ENCODE measurements around the gene NAV3. TPM values are rescaled to one million over a fixed set of nuclear protein-coding genes. Genes with fewer than 3 reads are reported as not detected.

NAV3 gene
- total RNA-seq, 1 experiment from 2014 or later, result 3.0 TPM

GRCh38 chr12:78189656-78190055 is 359.0 kb downstream of the NAV3 start:
- no CpG with 5 or more reads among the region's 2 CpGs for WGBS (ENCODE audit: extremely low coverage, insufficient read length, low lambda C conversion rate)
- no peak overlapping the region for H4K5ac ChIP-seq (ENCODE audit: insufficient read length, low read depth, low read length)
- H3K4me2 ChIP-seq (ENCODE audit: insufficient read depth, insufficient read length, low read length), result no peak overlapping the region
- no peak overlapping the region for H3K4me3 Mint-ChIP-seq
- no peaks in the 10 kb centered on the region for H3K27me3 Mint-ChIP-seq (ENCODE audit: low read depth)
- no peak overlapping the region for H3K4ac ChIP-seq (ENCODE audit: low read depth, low read length)
- H2BK5ac ChIP-seq (ENCODE audit: insufficient read length, low read length), result no peak overlapping the region
- H3K18ac ChIP-seq (ENCODE audit: insufficient read length, low read depth, low read length), result no peak overlapping the region
- no peak overlapping the region for H4K91ac ChIP-seq (ENCODE audit: insufficient read length, low read depth, low read length)
- no peak overlapping the region for H3K56ac ChIP-seq (ENCODE audit: insufficient read length, low read depth, low read length)
- no peak overlapping the region for H3K9ac ChIP-seq (ENCODE audit: extremely low read depth, insufficient read length, low read length)
- no peak overlapping the region for H3K23ac ChIP-seq (ENCODE audit: insufficient read length, low read depth, low read length)
- no peak for DNase-seq
- no peak overlapping the region for H2BK12ac ChIP-seq (ENCODE audit: insufficient read length, low read depth, low read length)
- no peaks in the 10 kb centered on the region for H3K36me3 Mint-ChIP-seq (ENCODE audit: insufficient read depth in 1 of 3, low read depth in 3 of 3)
- H3K27ac ChIP-seq (ENCODE audit: insufficient read length, low read depth, low read length), result no peak overlapping the region
- H4K8ac ChIP-seq (replicated peaks; ENCODE audit: insufficient read length, low read depth, low read length), result no peak overlapping the region
- H2AK5ac ChIP-seq (ENCODE audit: insufficient read length, low read length), result no peak overlapping the region
- H3K27ac Mint-ChIP-seq, result no peak overlapping the region
- H3K27me3 ChIP-seq (ENCODE audit: insufficient read depth, low read length), result no peaks in the 10 kb centered on the region
- H2AFZ ChIP-seq (ENCODE audit: low read length), result no peak overlapping the region
- no peak overlapping the region for H2BK120ac ChIP-seq (ENCODE audit: low read depth, low read length, poor library complexity, severe bottlenecking)
- H3K4me1 Mint-ChIP-seq, result peaks cover 16 to 19% of the 10 kb centered on the region in 2 experiments
- H3K14ac ChIP-seq (ENCODE audit: insufficient read depth, low read length), result no peak overlapping the region
- no peak overlapping the region for H2BK20ac ChIP-seq (ENCODE audit: low read depth, low read length, poor library complexity, severe bottlenecking)
- no peaks in the 10 kb centered on the region for H3K9me3 Mint-ChIP-seq
- H2BK15ac ChIP-seq (ENCODE audit: low read depth, low read length), result no peak overlapping the region
- no peaks in the 10 kb centered on the region for H3K9me3 ChIP-seq (ENCODE audit: control insufficient read depth, low read depth, low read length)
- no peaks in the 10 kb centered on the region for H3K79me2 ChIP-seq (ENCODE audit: insufficient read depth, low read length)
- no peaks in the 10 kb centered on the region; the same call in 1 of the 2 replicates for H3K4me1 ChIP-seq (ENCODE audit: insufficient read depth, low read length)
- H3K23me2 ChIP-seq (ENCODE audit: insufficient read length, low read depth, low read length, poor library complexity, severe bottlenecking), result no peaks in the 10 kb centered on the region
- no peak overlapping the region for H3T11ph ChIP-seq (ENCODE audit: low read length)
- H4K20me1 ChIP-seq (ENCODE audit: control insufficient read depth, insufficient read depth, insufficient read length), result no peaks in the 10 kb centered on the region
- H3K79me1 ChIP-seq (ENCODE audit: insufficient read depth, low read depth, low read length, poor library complexity, severe bottlenecking), result no peaks in the 10 kb centered on the region
- TF ChIP-seq CTCF (conservative IDR thresholded peaks at IDR 0.05), result no peak
